ENCODE results near the gene SLC9C2. TPM values are rescaled to one million over a fixed set of nuclear protein-coding genes. Genes with fewer than 3 reads are reported as not detected.

Gene SLC9C2
- total RNA-seq, 1 experiment from 2014 or later = not detected

- H2BK5ac ChIP-seq (ENCODE audit: insufficient read length, low read length) = no peak overlapping the region
- Mint-ChIP-seq H3K9me3 (peaks cover 22 to 37% of the 10 kb centered on the region in 2 experiments), H3K27me3 (ENCODE audit: low read depth) (no peaks in the 10 kb centered on the region), H3K4me3 (no peak overlapping the region), H3K36me3 (ENCODE audit: insufficient read depth in 1 of 3, low read depth in 3 of 3) (peaks cover 48 to 79% (median 62%) of the 10 kb centered on the region in 3 experiments), H3K27ac (no peak overlapping the region; a peak in 1 of 7 replicates), H3K4me1 (peaks cover 22 to 25% of the 10 kb centered on the region in 2 experiments)
- H4K8ac ChIP-seq (replicated peaks; ENCODE audit: insufficient read length, low read depth, low read length) = no peak overlapping the region
- H3K4me2 ChIP-seq (ENCODE audit: insufficient read depth, insufficient read length, low read length) = no peak overlapping the region
- H3K18ac ChIP-seq (ENCODE audit: insufficient read length, low read depth, low read length) = no peak overlapping the region
- H3K4ac ChIP-seq (ENCODE audit: low read depth, low read length) = no peak overlapping the region
- no peak overlapping the region for H3K27ac ChIP-seq (ENCODE audit: insufficient read length, low read depth, low read length)
- no peak overlapping the region for H2AK5ac ChIP-seq (ENCODE audit: insufficient read length, low read length)
- H3K79me2 ChIP-seq (ENCODE audit: insufficient read depth, low read length) = no peaks in the 10 kb centered on the region
- no peak overlapping the region for H4K5ac ChIP-seq (ENCODE audit: insufficient read length, low read depth, low read length)
- H3K23ac ChIP-seq (ENCODE audit: insufficient read length, low read depth, low read length) = no peak overlapping the region
- WGBS (ENCODE audit: extremely low coverage, insufficient read length, low lambda C conversion rate) = no CpG with 5 or more reads among the region's 2 CpGs
- no peak overlapping the region for H2BK15ac ChIP-seq (ENCODE audit: low read depth, low read length)
- TF ChIP-seq CTCF (conservative IDR thresholded peaks at IDR 0.05) = no peak
- no peak overlapping the region for H3T11ph ChIP-seq (ENCODE audit: low read length)
- H3K14ac ChIP-seq (ENCODE audit: insufficient read depth, low read length) = no peak overlapping the region
- no peak overlapping the region for H4K91ac ChIP-seq (ENCODE audit: insufficient read length, low read depth, low read length)
- no peak overlapping the region for H3K56ac ChIP-seq (ENCODE audit: insufficient read length, low read depth, low read length)
- H2BK20ac ChIP-seq (ENCODE audit: low read depth, low read length, poor library complexity, severe bottlenecking) = no peak overlapping the region
- no peaks in the 10 kb centered on the region for H3K23me2 ChIP-seq (ENCODE audit: insufficient read length, low read depth, low read length, poor library complexity, severe bottlenecking)
- no peak overlapping the region for H2AFZ ChIP-seq (ENCODE audit: low read length)
- no peaks in the 10 kb centered on the region for H3K27me3 ChIP-seq (ENCODE audit: insufficient read depth, low read length)
- H3K4me1 ChIP-seq (ENCODE audit: insufficient read depth, low read length) = no peaks in the 10 kb centered on the region
- H3K9ac ChIP-seq (ENCODE audit: extremely low read depth, insufficient read length, low read length) = no peak overlapping the region
- H2BK120ac ChIP-seq (ENCODE audit: low read depth, low read length, poor library complexity, severe bottlenecking) = no peak overlapping the region
- H3K79me1 ChIP-seq (ENCODE audit: insufficient read depth, low read depth, low read length, poor library complexity, severe bottlenecking) = no peaks in the 10 kb centered on the region
- no peak for DNase-seq
- H2BK12ac ChIP-seq (ENCODE audit: insufficient read length, low read depth, low read length) = no peak overlapping the region
- H4K20me1 ChIP-seq (ENCODE audit: control insufficient read depth, insufficient read depth, insufficient read length) = no peaks in the 10 kb centered on the region
- H3K9me3 ChIP-seq (ENCODE audit: control insufficient read depth, low read depth, low read length) = peaks cover 11% of the 10 kb centered on the region
Observed at GRCh38 chr1:173491508-173491907, 111.4 kb downstream of the SLC9C2 start.
